A673 (cell line): ENCODE measurements around the gene IRX5. TPM values are rescaled to one million over a fixed set of nuclear protein-coding genes. Genes with fewer than 3 reads are reported as not detected.

Experiments
- BruUV-seq: library from RNA; stranded (reverse); fragments of 400-500 nt; replicated peaks from 2 replicates; lab custom pipeline; 2021; lab: Mats Ljungman, UMichigan
- CTCF ChIA-PET: fragments of 300-600 bp; sonication (Branson Sonifier 250); formaldehyde crosslinking; loops from one replicate; lab custom pipeline; 2022; ENCODE audit warnings: antibody characterized with exemption; lab: Charles Lee
- POLR2A ChIA-PET: fragments of 300-600 bp; sonication (Branson Sonifier 250); formaldehyde crosslinking; loops from one replicate; lab custom pipeline; 2022; ENCODE audit warnings: antibody characterized with exemption; ENCODE audit not compliant: low non-redundant PET; lab: Charles Lee
- DNase-seq: peaks from one replicate; pipeline ENCODE4 v3.0.0-alpha.2; 2015; ENCODE audit warnings: low spot score
- H3K27ac ChIP-seq: fragments of 200-600 bp; sonication (generic); 2 replicates; pipeline ENCODE4 v1.5.1; 2016; ENCODE audit warnings: mixed run types, low read depth, mild to moderate bottlenecking, mixed read lengths, antibody characterized with exemption, low read length; ENCODE audit not compliant: poor library complexity, severe bottlenecking
- H3K27me3 ChIP-seq: fragments of 200-600 bp; sonication (generic); replicated peaks from 2 replicates; pipeline ENCODE4 v1.6.1; 2017; ENCODE audit warnings: mixed run types, low read depth, mild to moderate bottlenecking, mixed read lengths, antibody characterized with exemption, low read length; ENCODE audit not compliant: insufficient read depth, poor library complexity
- H3K36me3 ChIP-seq: fragments of 200-600 bp; sonication (generic); 2 replicates; pipeline ENCODE4 v1.6.1; 2016; ENCODE audit warnings: mixed run types, mild to moderate bottlenecking, mixed read lengths, antibody characterized with exemption, low read length; ENCODE audit not compliant: insufficient read depth, poor library complexity, severe bottlenecking
- H3K4me1 ChIP-seq: fragments of 200-600 bp; sonication (generic); 2 replicates; pipeline ENCODE4 v1.6.1; 2017; ENCODE audit warnings: mixed run types, mild to moderate bottlenecking, mixed read lengths, antibody characterized with exemption, low read length; ENCODE audit not compliant: insufficient read depth, poor library complexity, severe bottlenecking
- H3K4me3 ChIP-seq: fragments of 200-600 bp; sonication (generic); 2 replicates; pipeline ENCODE4 v1.5.1; 2016; ENCODE audit warnings: low read depth, mixed run types, mild to moderate bottlenecking, mixed read lengths, low read length; ENCODE audit not compliant: poor library complexity, severe bottlenecking
- H3K9me3 ChIP-seq: fragments of 200-600 bp; sonication (generic); 2 replicates; pipeline ENCODE4 v1.6.1; 2016; ENCODE audit warnings: mixed run types, low read depth, mild to moderate bottlenecking, mixed read lengths, antibody characterized with exemption, low read length; ENCODE audit not compliant: poor library complexity, severe bottlenecking
- EZH2 ChIP-seq: fragments of 200-600 bp; sonication (generic); IDR thresholded peaks from 2 replicates; pipeline ENCODE4 v1.6.1; 2017; ENCODE audit warnings: borderline replicate concordance, low read depth, mild to moderate bottlenecking, mixed read lengths, antibody characterized with exemption, low read length; ENCODE audit not compliant: poor library complexity, severe bottlenecking
- intact Hi-C: fragments of 100-400 bp; cut with micrococcal nuclease; formaldehyde crosslinking; loops from one replicate; pipeline ENCODE4 v1.10.0; 2022; ENCODE audit not compliant: unreplicated experiment
- total RNA-seq: library from RNA; stranded (reverse); gene quantifications from 2 replicates; pipeline ENCODE4 v1.2.3, GENCODE V29; 2021
- TF ChIP-seq, protein P1 (sequence below): fragments of 300-800, 200-600 bp; sonication (generic); conservative IDR thresholded peaks from 2 replicates; pipeline ENCODE4 v1.5.1; 2017; ENCODE audit warnings: low read depth, mild to moderate bottlenecking, antibody characterized with exemption, low read length, moderate library complexity, mixed read lengths

Gene IRX5
- total RNA-seq, 1 experiment from 2014 or later: 9.0 TPM

DNA sequence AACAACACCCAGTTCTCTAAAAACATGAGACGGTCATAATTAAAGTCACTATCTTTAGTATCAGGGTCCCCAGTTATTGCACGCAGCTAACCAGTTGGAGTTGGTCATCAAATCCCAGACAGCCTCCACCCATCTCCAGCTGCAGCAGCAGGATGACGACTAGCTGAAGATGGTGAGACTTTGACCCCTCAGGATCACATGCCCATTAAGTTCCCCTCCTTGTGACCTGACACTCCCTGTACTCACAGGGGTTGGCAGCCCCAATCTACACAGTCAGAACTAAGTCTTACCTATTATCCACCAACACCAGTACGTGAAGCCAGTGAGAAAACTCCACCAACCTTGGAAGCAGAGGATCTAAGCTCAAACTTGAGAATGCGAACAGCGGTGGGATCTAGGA, 37.7 kb upstream of the IRX5 start:
- POLR2A ChIA-PET: no interaction called here
- CTCF ChIA-PET: no interaction called here
- H3K27me3 ChIP-seq: no peaks in the 10 kb centered on the region
- H3K4me3 ChIP-seq: no peak overlapping the region
- H3K27ac ChIP-seq: no peak overlapping the region
- BruUV-seq: no TSS peak
- H3K36me3 ChIP-seq: no peaks in the 10 kb centered on the region
- H3K4me1 ChIP-seq: no peaks in the 10 kb centered on the region
- H3K9me3 ChIP-seq: no peaks in the 10 kb centered on the region
- intact Hi-C loops: no loop called here
- no peak for DNase-seq
- TF ChIP-seq, protein P1, sequence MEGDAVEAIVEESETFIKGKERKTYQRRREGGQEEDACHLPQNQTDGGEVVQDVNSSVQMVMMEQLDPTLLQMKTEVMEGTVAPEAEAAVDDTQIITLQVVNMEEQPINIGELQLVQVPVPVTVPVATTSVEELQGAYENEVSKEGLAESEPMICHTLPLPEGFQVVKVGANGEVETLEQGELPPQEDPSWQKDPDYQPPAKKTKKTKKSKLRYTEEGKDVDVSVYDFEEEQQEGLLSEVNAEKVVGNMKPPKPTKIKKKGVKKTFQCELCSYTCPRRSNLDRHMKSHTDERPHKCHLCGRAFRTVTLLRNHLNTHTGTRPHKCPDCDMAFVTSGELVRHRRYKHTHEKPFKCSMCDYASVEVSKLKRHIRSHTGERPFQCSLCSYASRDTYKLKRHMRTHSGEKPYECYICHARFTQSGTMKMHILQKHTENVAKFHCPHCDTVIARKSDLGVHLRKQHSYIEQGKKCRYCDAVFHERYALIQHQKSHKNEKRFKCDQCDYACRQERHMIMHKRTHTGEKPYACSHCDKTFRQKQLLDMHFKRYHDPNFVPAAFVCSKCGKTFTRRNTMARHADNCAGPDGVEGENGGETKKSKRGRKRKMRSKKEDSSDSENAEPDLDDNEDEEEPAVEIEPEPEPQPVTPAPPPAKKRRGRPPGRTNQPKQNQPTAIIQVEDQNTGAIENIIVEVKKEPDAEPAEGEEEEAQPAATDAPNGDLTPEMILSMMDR: no peak
- TF ChIP-seq EZH2: no peak

DNA sequence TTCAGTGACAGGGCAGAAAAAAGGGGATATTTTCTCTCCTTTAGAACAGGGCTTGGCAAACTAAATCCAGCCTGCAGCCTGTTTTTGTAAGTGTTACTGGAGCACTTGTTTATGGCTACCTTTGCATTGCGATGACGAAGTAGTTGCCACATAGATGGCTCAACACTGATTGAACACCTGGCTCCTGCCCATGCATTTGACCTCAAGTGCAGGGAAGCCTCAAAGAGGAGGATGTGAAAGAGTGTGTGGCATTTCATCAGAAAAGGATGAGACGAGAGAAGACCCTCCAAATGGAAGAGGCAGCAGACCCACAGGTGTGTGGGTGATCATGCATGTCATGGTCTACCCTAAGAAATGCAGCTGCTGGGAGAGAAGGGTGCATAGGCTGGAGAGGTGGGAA, 32.7 kb upstream of the IRX5 start:
- Histone ChIP-seq H3K4me3 (no peak overlapping the region), H3K9me3 (no peaks in the 10 kb centered on the region), H3K36me3 (no peaks in the 10 kb centered on the region), H3K27ac (no peak overlapping the region), H3K4me1 (no peaks in the 10 kb centered on the region), H3K27me3 (no peaks in the 10 kb centered on the region)
- ChIA-PET CTCF (no interaction called here), POLR2A (interaction anchor here (0.6 kb wide), 1 partner anchor 12 kb away, joined by 7 read pairs; no protein-coding TSS in a partner anchor)
- no peak for TF ChIP-seq EZH2
- TF ChIP-seq, protein P1: no peak
- no TSS peak for BruUV-seq
- DNase-seq: no peak
- intact Hi-C loops: no loop called here

DNA sequence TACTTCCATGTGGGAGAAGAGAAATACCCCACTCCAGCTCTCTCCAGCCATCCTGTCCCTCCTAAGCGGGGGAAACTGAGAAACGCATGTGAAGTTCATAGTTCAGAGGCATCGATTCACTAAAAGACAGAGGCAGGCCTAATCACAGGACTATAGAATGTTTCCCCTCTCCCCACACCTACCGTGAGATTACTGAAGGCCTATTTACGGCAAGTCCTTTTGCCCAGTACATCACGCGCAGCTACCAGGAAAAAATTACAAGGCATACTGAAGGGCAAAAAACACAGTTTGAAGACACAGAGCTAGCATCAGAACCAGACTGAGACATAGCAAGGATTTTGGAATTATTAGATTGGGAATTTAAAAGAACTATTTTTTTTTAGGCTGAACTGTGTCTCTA, 29.1 kb upstream of the IRX5 start:
- intact Hi-C loops: no loop called here
- POLR2A ChIA-PET: no interaction called here
- H3K27ac ChIP-seq: no peak overlapping the region
- H3K36me3 ChIP-seq: no peaks in the 10 kb centered on the region
- no peak overlapping the region for H3K4me3 ChIP-seq
- no peaks in the 10 kb centered on the region for H3K27me3 ChIP-seq
- no peaks in the 10 kb centered on the region for H3K4me1 ChIP-seq
- H3K9me3 ChIP-seq: no peaks in the 10 kb centered on the region
- TF ChIP-seq EZH2: no peak
- TF ChIP-seq, protein P1: no peak
- no peak for DNase-seq
- CTCF ChIA-PET: no interaction called here
- BruUV-seq: no TSS peak
